HL-60 (cell line): ENCODE data around the gene XRCC3.

Experiments used
- DNase-seq, 2 experiments: peaks; one replicate each; pipeline ENCODE4 v3.0.0-alpha.2; 2010 to 2020; ENCODE audit warnings: low read depth in 1 of 2, low spot score in 1 of 2
- H3K27ac ChIP-seq: fragments of 250-450 bp; sonication (Bioruptor Pico); replicated peaks from 2 replicates; pipeline ENCODE4 v1.5.1; 2020; ENCODE audit warnings: mild to moderate bottlenecking, moderate library complexity
- H3K27me3 ChIP-seq: fragments of 250-450 bp; sonication (Bioruptor Pico); 2 replicates; pipeline ENCODE4 v1.5.1; 2021; ENCODE audit warnings: mild to moderate bottlenecking, moderate library complexity; ENCODE audit not compliant: insufficient read depth, poor library complexity, severe bottlenecking
- H3K4me3 ChIP-seq: replicated peaks from 2 replicates; pipeline ENCODE4 v1.5.1; 2011; ENCODE audit warnings: mild to moderate bottlenecking, control low read depth, low read length; ENCODE audit not compliant: insufficient read depth
- CTCF ChIP-seq: IDR thresholded peaks from one replicate; pipeline ENCODE4 v1.5.1; 2011; ENCODE audit warnings: low read length, control low read depth, inconsistent platforms; ENCODE audit not compliant: insufficient read depth
- GABPA ChIP-seq: IDR thresholded peaks from 2 replicates; pipeline ENCODE4 v1.6.1; 2012; ENCODE audit warnings: low read depth
- POLR2AphosphoS5 ChIP-seq: IDR thresholded peaks from 2 replicates; pipeline ENCODE4 v1.6.1; 2012; ENCODE audit warnings: low read depth
- REST ChIP-seq: IDR thresholded peaks from 2 replicates; pipeline ENCODE4 v1.6.1; 2012; ENCODE audit warnings: low read depth; ENCODE audit not compliant: insufficient replicate concordance
- SPI1 ChIP-seq: IDR thresholded peaks from 2 replicates; pipeline ENCODE4 v1.6.1; 2012; ENCODE audit warnings: low read depth, mild to moderate bottlenecking, borderline replicate concordance

Gene XRCC3

DNA sequence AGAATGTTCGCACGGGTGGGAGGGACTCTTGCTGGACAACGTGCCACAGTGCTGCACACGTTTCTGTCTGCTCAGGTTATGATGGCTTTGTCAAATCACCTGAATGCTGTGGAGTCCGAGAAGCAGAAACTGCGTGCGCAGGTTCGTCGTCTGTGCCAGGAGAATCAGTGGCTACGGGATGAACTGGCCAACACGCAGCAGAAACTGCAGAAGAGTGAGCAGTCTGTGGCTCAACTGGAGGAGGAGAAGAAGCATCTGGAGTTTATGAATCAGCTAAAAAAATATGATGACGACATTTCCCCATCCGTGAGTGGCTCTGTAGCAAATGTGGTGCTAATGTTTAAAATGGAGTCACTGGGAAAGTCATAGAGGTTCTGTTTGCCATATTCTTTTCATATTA lies 57.8 kb downstream of the XRCC3 start:
- TF ChIP-seq CTCF (no peak), GABPA (no peak), POLR2AphosphoS5 (no peak), REST (no peak), SPI1 (no peak)
- Histone ChIP-seq H3K27ac (no peak overlapping the region), H3K4me3 (no peak overlapping the region), H3K27me3 (no peaks in the 10 kb centered on the region)
- peak in 1 of 2 experiments; percentile 13 for DNase-seq

DNA sequence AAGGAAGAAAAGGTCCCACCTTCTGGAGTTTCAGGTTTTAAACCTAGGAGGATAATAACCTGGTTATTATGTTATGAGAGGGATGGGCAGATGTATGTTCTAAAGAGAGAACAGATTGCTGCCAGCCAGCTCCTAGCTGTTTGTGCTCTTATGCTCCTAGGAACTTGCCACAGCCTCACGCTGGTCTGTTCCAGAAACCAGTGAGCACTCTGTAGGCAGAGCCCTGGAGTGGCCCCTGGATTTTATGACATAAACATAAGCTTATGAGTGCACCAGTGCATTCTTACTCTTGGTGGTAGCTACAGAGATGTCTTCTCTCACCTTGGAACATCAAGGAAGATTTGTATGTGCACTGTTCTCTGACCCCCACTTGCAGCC lies 58.5 kb downstream of the XRCC3 start:
- H3K27me3 ChIP-seq: no peaks in the 10 kb centered on the region
- TF ChIP-seq POLR2AphosphoS5: no peak
- no peak for TF ChIP-seq GABPA
- TF ChIP-seq SPI1: no peak
- no peak for TF ChIP-seq CTCF
- TF ChIP-seq REST: no peak
- H3K27ac ChIP-seq: no peak overlapping the region
- no peak for DNase-seq
- H3K4me3 ChIP-seq: no peak overlapping the region

- no peaks in the 10 kb centered on the region for H3K27me3 ChIP-seq
- H3K27ac ChIP-seq: no peak overlapping the region
- no peak for DNase-seq
- H3K4me3 ChIP-seq: no peak overlapping the region
- no peak for TF ChIP-seq POLR2AphosphoS5
- TF ChIP-seq CTCF: no peak
- peak; percentile 38; the same call in 1 of the 2 replicates for TF ChIP-seq SPI1
- no peak for TF ChIP-seq REST
- no peak for TF ChIP-seq GABPA
Observed at GRCh38 chr14:103656031-103656755, 59.1 kb downstream of the XRCC3 start.
